Transverse colon (tissue), 4 donors: ENCODE measurements around the gene PLEKHA3.

Source experiments
- POLR2AphosphoS5 ChIP-seq, 3 donors: sonication (generic); formaldehyde crosslinking; IDR thresholded peaks; one replicate each; pipeline ENCODE4 v1.6.1; 2016; ENCODE audit warnings: antibody characterized with exemption in 3 of 3
- TF ChIP-seq, protein P1 (sequence below), 5 experiments: fragments of 200-600 bp in 3 of 5; fragments of 450-650 bp in 2 of 5; sonication (generic) in 3 of 5; IDR thresholded peaks; 1 replicate in 2 of 5; 2 replicates in 3 of 5; pipeline ENCODE4 v1.5.1; 2016 to 2017; ENCODE audit warnings: antibody characterized with exemption in 5 of 5, inconsistent platforms in 3 of 5, mild to moderate bottlenecking in 2 of 5, moderate library complexity in 1 of 5

DNA sequence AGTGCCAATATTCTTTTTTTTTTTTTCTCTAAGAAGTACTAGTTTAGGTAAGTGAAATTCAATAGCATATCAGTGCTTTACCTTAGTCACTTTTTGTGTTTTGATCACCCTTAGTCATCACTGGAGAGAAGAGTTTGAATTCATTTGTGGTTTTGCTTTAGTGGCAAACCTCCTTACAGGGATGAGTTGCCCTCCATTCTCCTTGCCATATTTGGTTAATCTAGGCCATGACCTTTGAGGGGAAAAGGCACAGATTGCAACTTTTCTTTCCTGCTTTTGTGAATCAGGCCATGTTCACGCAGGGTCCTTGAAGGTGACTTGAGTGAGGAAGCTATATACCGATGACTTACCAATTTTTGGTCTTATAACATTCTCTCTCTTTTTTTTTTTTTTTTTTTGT lies 34.4 kb downstream of the PLEKHA3 start:
- TF ChIP-seq, protein P1, sequence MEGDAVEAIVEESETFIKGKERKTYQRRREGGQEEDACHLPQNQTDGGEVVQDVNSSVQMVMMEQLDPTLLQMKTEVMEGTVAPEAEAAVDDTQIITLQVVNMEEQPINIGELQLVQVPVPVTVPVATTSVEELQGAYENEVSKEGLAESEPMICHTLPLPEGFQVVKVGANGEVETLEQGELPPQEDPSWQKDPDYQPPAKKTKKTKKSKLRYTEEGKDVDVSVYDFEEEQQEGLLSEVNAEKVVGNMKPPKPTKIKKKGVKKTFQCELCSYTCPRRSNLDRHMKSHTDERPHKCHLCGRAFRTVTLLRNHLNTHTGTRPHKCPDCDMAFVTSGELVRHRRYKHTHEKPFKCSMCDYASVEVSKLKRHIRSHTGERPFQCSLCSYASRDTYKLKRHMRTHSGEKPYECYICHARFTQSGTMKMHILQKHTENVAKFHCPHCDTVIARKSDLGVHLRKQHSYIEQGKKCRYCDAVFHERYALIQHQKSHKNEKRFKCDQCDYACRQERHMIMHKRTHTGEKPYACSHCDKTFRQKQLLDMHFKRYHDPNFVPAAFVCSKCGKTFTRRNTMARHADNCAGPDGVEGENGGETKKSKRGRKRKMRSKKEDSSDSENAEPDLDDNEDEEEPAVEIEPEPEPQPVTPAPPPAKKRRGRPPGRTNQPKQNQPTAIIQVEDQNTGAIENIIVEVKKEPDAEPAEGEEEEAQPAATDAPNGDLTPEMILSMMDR (IDR thresholded peaks at IDR 0.05): no peak
- TF ChIP-seq POLR2AphosphoS5 (IDR thresholded peaks at IDR 0.05): no peak
